ENCODE results near the gene ITGA7.
A peak's percentile ranks its signal among the peaks of the same experiment; 100 is the strongest.
"Not testable (repeated sequence)": the region's sequence is repeated elsewhere in the genome, so short reads cannot be mapped to it uniquely, and the experiment has no call there.

Gene ITGA7

GRCh38 chr12:55681142-55682077 lies 26.3 kb downstream of the ITGA7 start:
- DNase-seq (ENCODE audit: low spot score) = peak; percentile 77

GRCh38 chr12:55679691-55680090 lies 28.0 kb downstream of the ITGA7 start:
- DNase-seq (ENCODE audit: low spot score) = no peak

GRCh38 chr12:55676707-55677106 lies 31.0 kb downstream of the ITGA7 start:
- no peak for DNase-seq (ENCODE audit: low spot score)

DNA sequence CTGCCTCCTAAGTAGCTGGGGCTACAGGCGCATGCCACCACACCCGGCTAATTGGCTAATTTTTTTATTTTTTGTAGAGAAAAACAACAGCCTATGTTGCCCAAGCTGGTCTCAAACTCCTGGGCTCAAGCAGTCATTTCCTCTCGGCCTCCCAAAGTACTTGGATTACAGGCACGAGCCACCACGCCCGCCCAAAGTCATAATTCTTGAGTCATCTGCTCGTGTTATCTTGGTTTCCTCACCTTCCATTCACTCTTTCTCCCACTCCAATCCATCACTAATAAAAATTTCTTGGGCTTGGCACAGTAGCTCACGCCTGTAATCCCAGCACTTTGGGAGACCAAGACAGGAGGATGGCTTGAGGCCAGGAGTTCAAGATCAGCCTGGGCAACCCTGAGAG lies 32.0 kb downstream of the ITGA7 start:
- no peak for DNase-seq (ENCODE audit: low spot score)

DNA sequence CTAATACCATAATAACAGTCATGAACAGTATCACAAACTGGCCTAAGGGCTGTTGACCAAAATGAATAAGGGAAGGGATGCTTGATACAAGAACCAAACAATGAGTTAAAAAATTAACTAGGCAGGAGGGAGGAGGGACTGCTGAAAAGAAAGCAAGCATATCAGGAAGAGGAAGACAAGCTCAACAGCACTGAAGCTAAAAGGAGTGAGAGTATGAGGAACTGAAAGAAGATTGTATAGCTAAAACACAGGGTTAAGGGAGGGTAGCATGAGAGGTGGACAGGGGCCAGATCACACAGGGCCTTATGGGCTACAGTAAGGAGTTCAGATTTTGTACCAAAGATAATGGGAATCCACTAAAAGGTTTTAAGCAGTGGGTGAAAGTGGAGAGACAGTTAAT lies 34.1 kb downstream of the ITGA7 start:
- no peak for DNase-seq (ENCODE audit: low spot score)

- no peak for DNase-seq (ENCODE audit: low spot score)
These were observed 36.0 kb downstream of the ITGA7 start for GRCh38 chr12:55671746-55672145.

DNA sequence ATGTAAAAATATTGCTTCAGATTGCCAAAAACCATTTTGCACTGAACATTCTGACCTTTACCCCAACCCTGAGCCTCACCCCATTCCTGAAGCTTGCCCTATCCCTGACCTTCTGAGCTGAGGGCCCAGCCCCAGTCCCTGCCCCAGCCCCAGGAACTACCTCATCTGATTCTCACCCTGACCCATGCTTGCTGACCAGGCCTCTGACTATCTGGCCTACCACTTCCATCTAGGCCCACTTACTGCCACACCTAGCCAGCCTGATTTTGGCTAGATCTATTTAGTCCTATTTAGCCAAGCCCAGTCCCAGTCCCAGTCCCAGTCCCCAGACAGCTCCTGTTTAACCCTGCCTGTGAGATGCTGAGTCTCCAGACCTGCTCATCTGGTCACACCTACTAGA lies 37.4 kb downstream of the ITGA7 start:
- DNase-seq (ENCODE audit: low spot score) = no peak

- no peak for DNase-seq (ENCODE audit: low spot score)
These were observed 41.2 kb downstream of the ITGA7 start for GRCh38 chr12:55666508-55666907.

GRCh38 chr12:55664826-55665225 lies 42.9 kb downstream of the ITGA7 start:
- no peak for DNase-seq (ENCODE audit: low spot score)

DNA sequence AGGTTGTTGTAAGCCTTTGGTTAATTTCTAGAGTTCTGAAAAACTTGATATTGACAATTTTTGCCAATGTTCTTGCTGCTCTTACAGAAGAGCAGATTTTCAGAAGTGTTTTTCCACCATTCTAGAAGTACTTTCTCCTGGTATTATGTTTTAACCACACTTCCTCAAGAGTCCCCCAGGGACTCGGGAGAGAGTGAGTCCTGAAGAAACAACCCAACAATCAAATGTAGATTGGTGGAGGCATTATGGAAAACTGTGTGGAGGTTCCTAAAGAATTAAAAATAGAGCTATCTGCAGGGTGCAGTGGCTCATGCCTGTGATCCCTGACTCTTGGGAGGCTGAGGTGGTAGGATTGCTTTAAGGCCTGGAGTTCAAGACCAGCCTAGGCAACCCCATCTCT lies 44.3 kb downstream of the ITGA7 start:
- DNase-seq (ENCODE audit: low spot score) = peak; percentile 32

- peak; percentile 65 for DNase-seq (ENCODE audit: low spot score)
These were observed 48.0 kb downstream of the ITGA7 start for GRCh38 chr12:55659486-55660385.

- DNase-seq (ENCODE audit: low spot score) = no peak
These were observed 48.9 kb downstream of the ITGA7 start for GRCh38 chr12:55658635-55659391.

GRCh38 chr12:55658212-55658611 lies 49.5 kb downstream of the ITGA7 start:
- DNase-seq (ENCODE audit: low spot score) = no peak

DNA sequence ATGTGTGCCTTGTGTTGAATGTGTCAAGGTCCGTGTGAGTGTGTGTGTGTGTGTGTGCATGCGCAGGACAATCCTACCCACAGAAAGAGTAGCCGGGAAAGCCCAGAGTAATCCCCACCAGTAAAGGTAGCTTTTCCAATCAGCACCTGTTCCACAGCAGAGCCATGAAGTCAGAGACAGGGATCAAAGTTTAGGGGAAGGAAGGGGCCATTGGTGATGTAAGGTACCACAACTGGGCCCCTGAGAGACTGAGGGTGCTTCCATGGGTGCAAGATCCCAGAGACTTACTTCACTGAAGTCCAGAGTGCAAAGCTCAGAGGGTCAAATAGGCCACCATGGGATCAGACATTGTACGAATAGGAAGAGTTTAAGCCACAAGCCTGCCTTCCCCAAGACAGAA lies 50.5 kb downstream of the ITGA7 start:
- DNase-seq (ENCODE audit: low spot score) = no peak

DNA sequence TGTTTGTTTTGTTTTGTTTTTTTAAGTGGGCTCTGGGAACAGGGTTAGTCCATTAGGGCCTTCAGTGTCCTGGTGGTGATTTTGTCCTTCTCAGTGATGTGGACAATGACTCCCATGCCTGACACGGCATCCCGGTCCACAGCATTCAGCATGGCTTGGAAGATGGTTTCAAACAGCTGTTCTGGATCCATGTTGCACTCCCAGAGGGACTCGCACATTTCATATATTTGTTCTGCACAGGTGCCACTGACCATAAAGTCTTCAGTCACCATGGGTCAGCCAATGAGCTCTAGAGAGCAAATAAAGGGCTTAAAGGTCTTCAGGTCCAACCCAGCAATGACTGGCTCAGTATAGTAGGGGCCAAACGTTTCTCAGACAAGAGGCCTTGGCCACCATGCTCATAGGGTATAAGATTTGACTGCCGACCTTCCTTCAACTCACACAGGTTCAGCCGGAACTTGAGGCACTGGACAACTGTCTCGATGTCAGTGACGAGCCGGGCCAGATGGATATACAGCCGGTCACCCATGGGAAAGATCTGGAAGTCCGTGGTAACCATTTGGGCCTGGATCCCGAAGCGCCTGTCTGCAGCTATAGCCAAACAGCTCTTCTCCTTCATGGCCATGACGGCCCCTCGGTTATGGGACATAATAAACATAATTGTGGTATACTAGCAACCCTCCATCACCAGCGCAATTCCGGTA lies 53.0 kb downstream of the ITGA7 start:
- DNase-seq (ENCODE audit: low spot score) = no peak

GRCh38 chr12:55653031-55653430 lies 54.7 kb downstream of the ITGA7 start:
- DNase-seq (ENCODE audit: low spot score) = no peak

- no peak for DNase-seq (ENCODE audit: low spot score)
These were observed 55.4 kb downstream of the ITGA7 start for GRCh38 chr12:55652352-55652751.

- DNase-seq (ENCODE audit: low spot score) = no peak
These were observed 56.4 kb downstream of the ITGA7 start for GRCh38 chr12:55651299-55651683.

- DNase-seq (ENCODE audit: low spot score) = not testable (repeated sequence)
These were observed 56.9 kb downstream of the ITGA7 start for GRCh38 chr12:55650620-55651298.

- DNase-seq (ENCODE audit: low spot score) = no peak
These were observed 60.7 kb downstream of the ITGA7 start for GRCh38 chr12:55647027-55647426.

DNA sequence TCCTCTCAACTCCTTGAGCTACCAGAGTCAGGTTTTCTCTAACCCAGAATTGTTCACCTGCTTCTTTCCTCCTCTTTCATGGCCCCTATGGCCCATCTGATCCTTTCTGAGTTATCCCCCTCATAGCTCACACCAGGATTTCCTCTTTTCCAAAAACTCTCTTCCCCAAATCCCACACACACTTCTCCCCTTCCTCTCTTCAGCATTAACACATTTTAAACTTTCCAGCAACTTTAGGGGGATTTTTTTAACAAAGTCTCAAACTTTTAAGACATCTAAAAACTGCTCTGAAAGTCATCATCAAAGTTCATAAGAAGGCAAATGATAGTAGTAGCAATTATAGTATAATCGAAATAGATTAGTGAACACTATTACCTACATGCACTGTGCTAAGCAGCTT lies 63.1 kb downstream of the ITGA7 start:
- DNase-seq (ENCODE audit: low spot score) = no peak

Measured in hepatic stellate cell (primary cell).